GM19025 (cell line): ENCODE data around the gene KRT79.

Experiments
- ATAC-seq: cut with Tn5 transposase; IDR thresholded peaks from one replicate; pipeline ENCODE4 v1.9.1; 2021; ENCODE audit warnings: mild to moderate bottlenecking, low read depth, moderate library complexity; ENCODE audit not compliant: unreplicated experiment

KRT79 gene

DNA sequence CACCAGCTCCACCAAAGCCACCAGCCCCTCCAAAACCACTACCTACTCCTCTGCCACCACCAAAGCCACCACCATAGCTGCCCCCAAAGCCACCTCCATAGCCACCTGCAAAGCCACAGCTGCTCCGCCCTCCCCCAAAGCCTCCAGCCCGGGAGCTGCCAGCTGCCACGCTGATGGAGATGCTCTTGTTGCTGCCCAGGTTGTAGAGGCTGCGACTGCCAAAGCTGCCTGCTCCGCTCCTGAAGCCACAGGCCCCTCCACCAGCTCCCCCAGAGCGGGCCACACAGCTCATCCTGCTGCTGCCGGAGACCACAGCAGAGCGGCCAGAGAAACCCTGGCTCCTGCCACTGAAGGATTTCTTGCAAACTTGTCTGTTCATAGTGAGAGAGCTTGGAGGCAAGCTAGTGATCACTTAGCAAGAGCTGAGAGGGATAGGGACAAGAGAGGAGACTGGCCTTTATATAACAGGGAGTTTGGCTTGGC is 57.2 kb downstream of the KRT79 start, which contains the start of gene KRT76:
Gene KRT76, minus strand, starts transcription at position 433 of the 483 bp plus-strand sequence. Its CDS starts 54 bp downstream, at position 379.
- ATAC-seq: no peak

DNA sequence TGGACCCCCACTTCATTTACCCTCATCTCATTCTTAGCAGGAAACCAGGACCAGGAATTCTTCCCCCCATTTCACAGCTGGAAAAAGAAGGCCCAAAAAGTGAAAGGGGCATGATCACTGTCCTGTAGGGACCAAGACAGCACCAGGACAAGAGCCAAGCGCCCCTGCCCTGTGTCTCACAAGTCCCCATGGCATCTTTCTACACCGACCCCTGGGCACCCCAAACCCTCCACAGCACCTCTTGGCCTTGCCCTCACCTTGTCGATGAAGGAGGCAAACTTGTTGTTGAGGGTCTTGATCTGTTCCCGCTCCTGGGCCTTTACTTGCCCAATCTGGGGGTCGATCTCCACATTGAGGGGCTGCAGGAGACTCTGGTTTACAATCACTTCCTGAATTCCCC is 57.7 kb downstream of the KRT79 start:
- ATAC-seq: no peak

DNA sequence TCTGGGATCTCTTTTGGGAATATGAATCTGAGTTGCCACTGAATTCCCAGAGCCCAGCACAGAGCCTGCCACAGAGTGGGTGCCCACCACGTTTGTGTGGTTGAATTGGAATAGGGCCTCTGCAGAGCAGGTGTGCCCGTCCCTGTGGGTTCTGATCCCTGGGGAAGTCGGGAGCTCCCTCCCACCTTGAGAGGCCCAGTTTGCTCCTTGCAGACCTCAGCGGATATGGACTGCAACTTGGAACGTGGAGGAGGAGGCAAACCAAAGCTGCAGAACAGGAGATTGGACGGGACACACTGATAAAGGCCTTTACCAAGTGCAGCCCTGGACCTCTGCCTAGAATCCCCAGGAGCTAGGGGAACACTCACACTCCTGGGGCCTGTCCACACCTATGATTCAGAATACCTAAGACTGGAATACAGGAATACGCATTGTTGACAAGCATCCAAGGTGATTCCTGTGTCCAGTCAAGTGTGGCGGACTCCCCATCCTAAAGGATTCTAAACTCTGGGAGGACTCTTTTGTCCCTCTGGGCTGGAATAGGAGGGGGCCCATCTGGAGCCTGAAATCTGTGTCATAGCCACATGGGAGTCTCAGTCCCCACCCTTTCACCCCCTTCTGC is 59.4 kb downstream of the KRT79 start:
- ATAC-seq: no peak

DNA sequence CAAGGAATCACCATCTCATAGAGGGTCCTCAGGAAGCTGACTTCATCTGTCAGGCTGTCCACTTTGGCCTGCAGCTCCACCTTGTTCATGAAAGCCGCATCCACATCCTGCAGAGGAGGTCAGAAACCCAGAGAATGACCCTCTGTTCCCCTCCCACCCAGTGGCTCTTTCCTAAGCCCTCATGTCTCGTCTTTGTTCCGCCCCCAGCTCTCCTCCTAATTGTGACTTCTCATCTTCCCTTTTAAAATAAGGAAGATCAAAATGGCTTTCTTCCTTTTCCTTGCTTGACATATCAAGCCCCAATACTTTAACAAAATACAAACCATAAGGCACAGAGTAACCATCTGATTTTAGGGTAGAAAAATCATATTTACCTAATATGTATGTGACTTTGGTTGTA is 61.3 kb downstream of the KRT79 start:
- no peak for ATAC-seq

DNA sequence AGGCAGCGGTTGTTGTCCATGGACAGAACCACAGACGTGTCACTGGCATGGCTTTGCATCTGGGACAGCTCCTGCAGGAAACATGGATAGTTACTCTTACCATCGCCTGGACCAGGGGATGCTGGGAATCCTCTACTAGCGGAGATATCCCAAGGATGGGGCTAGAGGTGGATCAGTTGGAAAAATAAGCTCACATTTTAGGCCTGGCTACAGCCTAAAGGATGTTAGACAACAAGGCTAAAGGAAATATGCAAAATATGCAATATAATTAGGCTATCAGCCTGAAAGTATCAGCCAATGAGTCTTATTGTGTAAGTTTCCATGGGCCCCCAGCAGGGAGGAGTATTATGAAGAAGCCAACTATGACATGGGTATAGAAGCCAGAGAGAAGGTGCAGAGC is 61.9 kb downstream of the KRT79 start:
- no peak for ATAC-seq

DNA sequence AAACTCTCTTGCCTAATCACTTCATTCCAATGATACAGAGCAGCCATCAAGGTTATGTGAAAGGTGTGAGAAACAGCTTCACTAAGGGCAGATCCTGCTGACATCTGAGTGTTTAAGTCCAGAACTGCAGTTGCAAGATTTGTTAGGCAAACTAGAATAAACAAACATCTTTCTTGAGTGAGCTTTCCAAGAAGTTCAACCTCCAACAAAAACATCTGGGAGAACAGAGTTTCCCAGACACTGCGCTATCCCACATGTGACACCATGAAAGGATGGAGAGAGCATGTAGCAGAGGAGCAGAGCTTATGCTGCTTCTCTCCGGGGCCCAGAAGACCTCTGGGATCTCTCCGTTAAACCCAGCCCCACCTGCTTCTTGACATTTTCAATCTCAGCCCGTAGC is 62.6 kb downstream of the KRT79 start:
- ATAC-seq: no peak
